GM12878 (cell line): Measurements from ENCODE around the gene SEC23A.

Experiments used
- CHD1 ChIP-seq: IDR thresholded peaks from 2 replicates; pipeline ENCODE4 v1.6.1; 2012; ENCODE audit warnings: low read depth, low read length, improper control_type of control experiment
- EGR1 ChIP-seq, 2 experiments: IDR thresholded peaks; 1 replicate in 1 of 2; 2 replicates in 1 of 2; pipeline ENCODE4 v1.6.1; 2011 to 2012; ENCODE audit warnings: low read depth in 2 of 2, low read length in 2 of 2, borderline replicate concordance in 1 of 2, mild to moderate bottlenecking in 1 of 2, moderate library complexity in 1 of 2
- EZH2 ChIP-seq: IDR thresholded peaks from 2 replicates; pipeline ENCODE4 v1.6.1; 2012; ENCODE audit warnings: low read depth, mild to moderate bottlenecking, control low read depth, inconsistent platforms, low read length, borderline replicate concordance; ENCODE audit not compliant: control insufficient read depth
- GABPA ChIP-seq: IDR thresholded peaks from 2 replicates; pipeline ENCODE4 v1.6.1; 2014; ENCODE audit warnings: antibody characterized with exemption, low read depth, mild to moderate bottlenecking, inconsistent platforms
- HCFC1 ChIP-seq: fragments of 150-350 bp; IDR thresholded peaks from 2 replicates; pipeline ENCODE4 v1.6.1; 2014; ENCODE audit warnings: low read length
- KDM1A ChIP-seq: fragments of 200-600 bp; sonication (generic); IDR thresholded peaks from 2 replicates; pipeline ENCODE4 v1.6.1; 2016; ENCODE audit warnings: borderline replicate concordance
- NFXL1 ChIP-seq: fragments of 450-650 bp; IDR thresholded peaks from 2 replicates; pipeline ENCODE4 v1.6.1; 2017; ENCODE audit warnings: antibody characterized with exemption, mild to moderate bottlenecking, borderline replicate concordance
- POLR2A ChIP-seq: IDR thresholded peaks from 2 replicates; pipeline ENCODE4 v1.6.1; 2011; ENCODE audit warnings: low read depth, mild to moderate bottlenecking, low read length
- RBBP5 ChIP-seq: fragments of 200-600 bp; sonication (generic); conservative IDR thresholded peaks from 2 replicates; pipeline ENCODE4 v1.6.1; 2016
- SREBF1 ChIP-seq: IDR thresholded peaks from 2 replicates; pipeline ENCODE4 v1.6.1; 2012; ENCODE audit warnings: mild to moderate bottlenecking, low read length
- USF1 ChIP-seq: IDR thresholded peaks from 2 replicates; pipeline ENCODE4 v1.6.1; 2011; ENCODE audit warnings: borderline replicate concordance, low read depth, mild to moderate bottlenecking, moderate library complexity, mixed read lengths, low read length; ENCODE audit not compliant: insufficient read depth; ENCODE audit errors: extremely low read length
- TF ChIP-seq, protein P1 (sequence below), 3 experiments: IDR thresholded peaks in 2 of 3; conservative IDR thresholded peaks in 1 of 3; 2 replicates each; pipeline ENCODE4 v1.5.1; 2011; ENCODE audit warnings: low read depth in 3 of 3, low read length in 3 of 3, mild to moderate bottlenecking in 3 of 3, control low read depth in 2 of 3, moderate library complexity in 2 of 3, inconsistent platforms in 1 of 3, mixed read lengths in 1 of 3; ENCODE audit not compliant: control insufficient read depth in 2 of 3, insufficient read depth in 1 of 3; ENCODE audit errors: extremely low read depth in 1 of 3

- TF ChIP-seq RBBP5 (no peak), HCFC1 (no peak), CHD1 (no peak), EGR1 (IDR thresholded peaks at IDR 0.05; ENCODE audit: borderline replicate concordance in 1 of 2, low read depth in 2 of 2, low read length in 2 of 2) (no peak), KDM1A (no peak), USF1 (no peak), GABPA (no peak), SREBF1 (no peak), NFXL1 (no peak), POLR2A (no peak), EZH2 (no peak)
- TF ChIP-seq, protein P1, sequence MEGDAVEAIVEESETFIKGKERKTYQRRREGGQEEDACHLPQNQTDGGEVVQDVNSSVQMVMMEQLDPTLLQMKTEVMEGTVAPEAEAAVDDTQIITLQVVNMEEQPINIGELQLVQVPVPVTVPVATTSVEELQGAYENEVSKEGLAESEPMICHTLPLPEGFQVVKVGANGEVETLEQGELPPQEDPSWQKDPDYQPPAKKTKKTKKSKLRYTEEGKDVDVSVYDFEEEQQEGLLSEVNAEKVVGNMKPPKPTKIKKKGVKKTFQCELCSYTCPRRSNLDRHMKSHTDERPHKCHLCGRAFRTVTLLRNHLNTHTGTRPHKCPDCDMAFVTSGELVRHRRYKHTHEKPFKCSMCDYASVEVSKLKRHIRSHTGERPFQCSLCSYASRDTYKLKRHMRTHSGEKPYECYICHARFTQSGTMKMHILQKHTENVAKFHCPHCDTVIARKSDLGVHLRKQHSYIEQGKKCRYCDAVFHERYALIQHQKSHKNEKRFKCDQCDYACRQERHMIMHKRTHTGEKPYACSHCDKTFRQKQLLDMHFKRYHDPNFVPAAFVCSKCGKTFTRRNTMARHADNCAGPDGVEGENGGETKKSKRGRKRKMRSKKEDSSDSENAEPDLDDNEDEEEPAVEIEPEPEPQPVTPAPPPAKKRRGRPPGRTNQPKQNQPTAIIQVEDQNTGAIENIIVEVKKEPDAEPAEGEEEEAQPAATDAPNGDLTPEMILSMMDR (IDR thresholded peaks at IDR 0.05 in 2 of 3, conservative IDR thresholded peaks at IDR 0.05 in 1 of 3; ENCODE audit: control insufficient read depth in 2 of 3, extremely low read depth in 1 of 3, insufficient read depth in 1 of 3, low read depth in 3 of 3, low read length in 3 of 3) = no peak
These were observed 78.8 kb downstream of the SEC23A start for GRCh38 chr14:39023939-39024871.
